ENCODE results near the gene LRRFIP2.

GRCh38 chr3:37219266-37219665 lies 44.9 kb upstream of the LRRFIP2 start:
- TF ChIP-seq MAX (IDR thresholded peaks at IDR 0.05) (no peak), KDM5A (IDR thresholded peaks at IDR 0.05; ENCODE audit: low read length) (no peak), POLR2AphosphoS5 (IDR thresholded peaks at IDR 0.05; ENCODE audit: low read depth, low read length) (no peak), JUN (IDR thresholded peaks at IDR 0.05; ENCODE audit: low read depth, low read length) (no peak), BRCA1 (IDR thresholded peaks at IDR 0.05; ENCODE audit: low read depth, low read length) (no peak), NRF1 (IDR thresholded peaks at IDR 0.05; ENCODE audit: low read depth, low read length) (no peak), GTF2F1 (IDR thresholded peaks at IDR 0.05; ENCODE audit: borderline replicate concordance, low read depth, low read length) (no peak), POLR2A (IDR thresholded peaks at IDR 0.05; ENCODE audit: control extremely low read depth in 1 of 2, low read depth in 2 of 2, low read length in 2 of 2) (no peak)
